ENCODE results near the gene LRMDA. TPM values are rescaled to one million over a fixed set of nuclear protein-coding genes. Genes with fewer than 3 reads are reported as not detected.

The LRMDA gene
- total and polyA plus RNA-seq, 10 of the 15 experiments (the other 5 are each of a cell fraction or from before 2014, with no cell fraction given): 0.07 to 0.54 (median 0.29) TPM; not detected in 4

- no TSS peak for BruUV-seq (replicated peaks)
Observed at GRCh38 chr10:76453997-76454396, 1022.6 kb downstream of the LRMDA start.

More at GRCh38 chr10:76453997-76454396, 1022.6 kb downstream of the LRMDA start:
- POLR2A ChIA-PET: no interaction called here
- H3K27ac ChIP-seq (ENCODE audit: control insufficient read depth, insufficient read depth): no peak overlapping the region
- CTCF ChIA-PET: no interaction called here
- no peak overlapping the region for H2AFZ ChIP-seq (ENCODE audit: control insufficient read depth, low read depth, low read length)
- H3K9me3 ChIP-seq (replicated peaks; ENCODE audit: control insufficient read depth, insufficient read depth, low read length): no peaks in the 10 kb centered on the region
- H3K9ac ChIP-seq (ENCODE audit: control insufficient read depth, insufficient read depth, low read length): no peak overlapping the region
- no peaks in the 10 kb centered on the region for H4K20me1 ChIP-seq (ENCODE audit: control insufficient read depth, insufficient read depth)
- H3K79me2 ChIP-seq (ENCODE audit: control insufficient read depth, insufficient read depth, low read length): no peaks in the 10 kb centered on the region
- RAD21 ChIA-PET (ENCODE audit: unreplicated experiment): no interaction called here
- H3K36me3 ChIP-seq (ENCODE audit: control insufficient read depth in 2 of 2, insufficient read depth in 2 of 2, low read length in 1 of 2): no peaks in the 10 kb centered on the region
- DNase-seq (ENCODE audit: low read depth, low spot score) (no peak), ATAC-seq (no peak), FAIRE-seq (no peak)
- in situ Hi-C loops (cut with MboI) (no loop called here), intact Hi-C loops (cut with micrococcal nuclease; ENCODE audit: unreplicated experiment) (no loop called here)
- H3K4me3 ChIP-seq: no peak overlapping the region
- no peaks in the 10 kb centered on the region for H3K4me1 ChIP-seq (ENCODE audit: control insufficient read depth, insufficient read depth, low read length)
- no peaks in the 10 kb centered on the region for H3K27me3 ChIP-seq (replicated peaks in 1 of 2; ENCODE audit: control insufficient read depth in 2 of 2, insufficient read depth in 2 of 2, low read length in 1 of 2)
- SMC1A ChIA-PET (ENCODE audit: uncharacterized antibody, unreplicated experiment): no interaction called here
- no peak for TF ChIP-seq ZNF217 (IDR thresholded peaks at IDR 0.05)
- TF ChIP-seq POLR2AphosphoS2 (IDR thresholded peaks at IDR 0.05; ENCODE audit: low read depth, low read length): no peak
- no peak for TF ChIP-seq PBX3 (IDR thresholded peaks at IDR 0.05; ENCODE audit: insufficient replicate concordance, low read depth, low read length)
- TF ChIP-seq BCLAF1 (IDR thresholded peaks at IDR 0.05): no peak
- no peak for TF ChIP-seq IRF5 (IDR thresholded peaks at IDR 0.05; ENCODE audit: borderline replicate concordance)
- TF ChIP-seq USF1 (IDR thresholded peaks at IDR 0.05; ENCODE audit: borderline replicate concordance, extremely low read length, insufficient read depth, low read depth, low read length): no peak
- TF ChIP-seq CUX1 (IDR thresholded peaks at IDR 0.05; ENCODE audit: insufficient replicate concordance, low read depth, low read length): no peak
- no peak for TF ChIP-seq YBX1 (IDR thresholded peaks at IDR 0.05)
- TF ChIP-seq POLR2A (IDR thresholded peaks at IDR 0.05; ENCODE audit: low read depth, low read length): no peak
- no peak overlapping the region for H3K4me2 ChIP-seq (ENCODE audit: control insufficient read depth, insufficient read depth)
- WGBS (ENCODE audit: insufficient coverage, insufficient replicate concordance, low lambda C conversion rate, missing lambda C conversion rate): 9% methylated on average over 4 of the region's 4 CpGs

Data from GM12878 (cell line).